Cerebellar cortex (tissue), 1 donor: ENCODE measurements around the gene MFNG.
"Not testable (repeated sequence)": the region's sequence is repeated elsewhere in the genome, so short reads cannot be mapped to it uniquely, and the experiment has no call there.

Experiments
- DNase-seq: peaks from one replicate; pipeline ENCODE4 v3.0.0-alpha.2; 2015; ENCODE audit warnings: low spot score

Gene MFNG

GRCh38 chr22:37472418-37473006 is 13.7 kb downstream of the MFNG start:
- DNase-seq = peak; percentile 25

GRCh38 chr22:37471727-37472417 is 14.3 kb downstream of the MFNG start:
- no peak for DNase-seq

GRCh38 chr22:37470087-37470445 is 16.1 kb downstream of the MFNG start:
- DNase-seq = no peak

- no peak for DNase-seq
Observed at GRCh38 chr22:37469416-37470086, 16.6 kb downstream of the MFNG start.

- not testable (repeated sequence) for DNase-seq
Observed at GRCh38 chr22:37468201-37468695, 17.9 kb downstream of the MFNG start.

GRCh38 chr22:37467391-37467955 is 18.7 kb downstream of the MFNG start:
- no peak for DNase-seq

GRCh38 chr22:37464181-37464580 is 22.0 kb downstream of the MFNG start:
- DNase-seq = no peak

- DNase-seq = no peak
Observed at GRCh38 chr22:37462983-37463382, 23.2 kb downstream of the MFNG start.

- DNase-seq = no peak
Observed at GRCh38 chr22:37462436-37462835, 23.7 kb downstream of the MFNG start.

GRCh38 chr22:37461961-37462360 is 24.2 kb downstream of the MFNG start:
- no peak for DNase-seq

GRCh38 chr22:37460684-37461083 is 25.5 kb downstream of the MFNG start:
- no peak for DNase-seq

GRCh38 chr22:37459206-37459605 is 27.0 kb downstream of the MFNG start:
- DNase-seq = no peak

GRCh38 chr22:37457093-37457893 is 28.9 kb downstream of the MFNG start:
- DNase-seq = peak; percentile 49

GRCh38 chr22:37456346-37456745 is 29.8 kb downstream of the MFNG start:
- DNase-seq = no peak

- DNase-seq = no peak
Observed at GRCh38 chr22:37455896-37456295, 30.3 kb downstream of the MFNG start.

GRCh38 chr22:37454857-37455686 is 31.1 kb downstream of the MFNG start:
- no peak for DNase-seq

GRCh38 chr22:37453696-37454095 is 32.5 kb downstream of the MFNG start:
- no peak for DNase-seq

GRCh38 chr22:37451218-37451617 is 35.0 kb downstream of the MFNG start:
- DNase-seq = no peak

- DNase-seq = no peak
Observed at GRCh38 chr22:37449331-37450001, 36.7 kb downstream of the MFNG start.

- DNase-seq = no peak
Observed at GRCh38 chr22:37448516-37449127, 37.6 kb downstream of the MFNG start.
